Glutamatergic neuron (in vitro differentiated cells): Measurements from ENCODE around the gene GALNT2. TPM values are rescaled to one million over a fixed set of nuclear protein-coding genes. Genes with fewer than 3 reads are reported as not detected.

Experiments
- DNase-seq: peaks from one replicate; pipeline ENCODE4 v3.0.0; 2022
- H3K27ac Mint-ChIP-seq: one replicate; pipeline ENCODE4 v1.8.0; 2020; ENCODE audit warnings: mild to moderate bottlenecking, mixed read lengths, inconsistent platforms; ENCODE audit not compliant: unreplicated experiment
- H3K27me3 Mint-ChIP-seq: one replicate; pipeline ENCODE4 v1.8.0; 2020; ENCODE audit warnings: mild to moderate bottlenecking, moderate library complexity, mixed read lengths, inconsistent platforms; ENCODE audit not compliant: unreplicated experiment
- H3K36me3 Mint-ChIP-seq: one replicate; pipeline ENCODE4 v1.8.0; 2020; ENCODE audit warnings: mild to moderate bottlenecking, mixed read lengths, inconsistent platforms; ENCODE audit not compliant: unreplicated experiment
- H3K4me1 Mint-ChIP-seq: one replicate; pipeline ENCODE4 v1.8.0; 2020; ENCODE audit warnings: mild to moderate bottlenecking, low read depth, mixed read lengths, inconsistent platforms; ENCODE audit not compliant: unreplicated experiment
- H3K4me3 Mint-ChIP-seq: one replicate; pipeline ENCODE4 v1.8.0; 2020; ENCODE audit warnings: mild to moderate bottlenecking, mixed read lengths, inconsistent platforms; ENCODE audit not compliant: unreplicated experiment
- H3K9me3 Mint-ChIP-seq: one replicate; pipeline ENCODE4 v1.8.0; 2020; ENCODE audit warnings: mild to moderate bottlenecking, moderate library complexity, mixed read lengths, inconsistent platforms; ENCODE audit not compliant: unreplicated experiment
- total RNA-seq: library from RNA; stranded (reverse); fragmentation: NEBNext Ultra II Directional; extraction: Animal tissue kit (Norgen Biotek cat#: 25700); gene quantifications from one replicate; pipeline ENCODE4 v1.2.1, GENCODE V29; 2021; ENCODE audit not compliant: unreplicated experiment
- TF ChIP-seq, protein P1 (sequence below): fragments of 200-600 bp; sonication (generic); IDR thresholded peaks from one replicate; pipeline ENCODE4 v1.5.0; 2021; ENCODE audit not compliant: partially characterized antibody, unreplicated experiment

Gene GALNT2
- total RNA-seq, 1 donor from 2014 or later: 35.2 TPM

DNA sequence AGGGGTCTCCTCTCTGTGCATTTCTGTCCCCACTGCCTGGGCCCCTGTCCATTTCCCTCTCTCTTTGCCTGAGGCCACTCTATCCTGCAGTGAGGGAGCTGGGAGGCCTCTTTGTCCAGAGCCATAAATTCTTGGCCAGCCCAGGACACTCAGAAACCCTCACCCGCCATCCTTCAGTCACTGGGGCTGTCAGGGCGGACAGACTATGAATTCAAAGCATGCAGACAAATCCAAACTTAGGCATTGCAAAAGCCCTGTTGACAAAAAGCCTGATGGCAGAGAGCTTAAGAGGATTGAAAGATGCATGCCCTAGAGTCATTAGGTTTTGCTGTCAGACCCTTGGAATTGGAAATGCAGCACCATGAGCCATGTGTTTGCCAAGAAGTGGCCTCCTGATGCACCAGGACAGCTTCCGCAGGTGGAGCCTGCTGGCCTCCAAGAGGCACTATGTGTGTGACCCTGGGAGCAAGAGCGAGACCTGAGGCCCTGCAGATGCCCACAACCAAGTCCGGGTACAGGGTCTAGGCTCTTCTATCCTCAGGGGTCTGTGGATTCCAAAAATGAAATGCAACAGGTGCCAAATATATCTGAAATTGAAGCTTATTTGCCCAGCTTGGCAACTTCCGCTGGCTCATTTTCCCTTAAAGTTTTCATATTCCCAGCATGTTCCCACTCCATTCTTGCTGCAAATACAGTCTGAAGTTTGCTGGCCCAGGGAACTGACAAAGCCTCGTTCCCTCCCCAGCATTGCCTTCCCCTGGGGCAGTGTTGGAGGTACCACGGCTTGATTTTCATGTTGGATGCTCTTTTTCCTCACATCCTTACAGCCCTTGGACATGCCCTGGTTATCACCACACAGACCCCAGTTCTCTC, 181.2 kb downstream of the GALNT2 start:
- H3K27ac Mint-ChIP-seq: no peak overlapping the region
- DNase-seq: no peak
- H3K36me3 Mint-ChIP-seq: peaks cover 4% of the 10 kb centered on the region
- peaks cover 4% of the 10 kb centered on the region for H3K9me3 Mint-ChIP-seq
- no peaks in the 10 kb centered on the region for H3K4me1 Mint-ChIP-seq
- no peak overlapping the region for H3K4me3 Mint-ChIP-seq
- H3K27me3 Mint-ChIP-seq: peaks cover 9% of the 10 kb centered on the region
- TF ChIP-seq, protein P1, sequence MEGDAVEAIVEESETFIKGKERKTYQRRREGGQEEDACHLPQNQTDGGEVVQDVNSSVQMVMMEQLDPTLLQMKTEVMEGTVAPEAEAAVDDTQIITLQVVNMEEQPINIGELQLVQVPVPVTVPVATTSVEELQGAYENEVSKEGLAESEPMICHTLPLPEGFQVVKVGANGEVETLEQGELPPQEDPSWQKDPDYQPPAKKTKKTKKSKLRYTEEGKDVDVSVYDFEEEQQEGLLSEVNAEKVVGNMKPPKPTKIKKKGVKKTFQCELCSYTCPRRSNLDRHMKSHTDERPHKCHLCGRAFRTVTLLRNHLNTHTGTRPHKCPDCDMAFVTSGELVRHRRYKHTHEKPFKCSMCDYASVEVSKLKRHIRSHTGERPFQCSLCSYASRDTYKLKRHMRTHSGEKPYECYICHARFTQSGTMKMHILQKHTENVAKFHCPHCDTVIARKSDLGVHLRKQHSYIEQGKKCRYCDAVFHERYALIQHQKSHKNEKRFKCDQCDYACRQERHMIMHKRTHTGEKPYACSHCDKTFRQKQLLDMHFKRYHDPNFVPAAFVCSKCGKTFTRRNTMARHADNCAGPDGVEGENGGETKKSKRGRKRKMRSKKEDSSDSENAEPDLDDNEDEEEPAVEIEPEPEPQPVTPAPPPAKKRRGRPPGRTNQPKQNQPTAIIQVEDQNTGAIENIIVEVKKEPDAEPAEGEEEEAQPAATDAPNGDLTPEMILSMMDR: no peak

DNA sequence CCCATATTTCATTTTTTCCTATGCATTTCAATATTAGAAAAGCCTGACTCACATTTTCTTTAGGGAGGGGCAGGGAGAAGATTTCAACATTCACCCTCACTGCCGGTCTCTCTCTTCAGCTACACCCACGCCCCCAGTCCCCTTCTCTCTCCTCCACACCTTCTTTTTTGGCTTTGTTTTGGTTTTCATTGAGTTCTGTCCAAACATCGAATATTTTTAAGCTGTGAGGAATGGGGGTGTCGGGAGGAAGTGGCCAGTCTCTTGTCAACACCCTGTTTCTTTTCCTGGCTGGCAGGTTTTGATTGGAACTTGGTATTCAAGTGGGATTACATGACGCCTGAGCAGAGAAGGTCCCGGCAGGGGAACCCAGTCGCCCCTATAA, 181.8 kb downstream of the GALNT2 start:
- H3K9me3 Mint-ChIP-seq: peaks cover 4% of the 10 kb centered on the region
- no peak overlapping the region for H3K4me3 Mint-ChIP-seq
- H3K36me3 Mint-ChIP-seq: peaks cover 4% of the 10 kb centered on the region
- DNase-seq: no peak
- peaks cover 9% of the 10 kb centered on the region for H3K27me3 Mint-ChIP-seq
- TF ChIP-seq, protein P1: no peak
- no peak overlapping the region for H3K27ac Mint-ChIP-seq
- H3K4me1 Mint-ChIP-seq: no peaks in the 10 kb centered on the region

DNA sequence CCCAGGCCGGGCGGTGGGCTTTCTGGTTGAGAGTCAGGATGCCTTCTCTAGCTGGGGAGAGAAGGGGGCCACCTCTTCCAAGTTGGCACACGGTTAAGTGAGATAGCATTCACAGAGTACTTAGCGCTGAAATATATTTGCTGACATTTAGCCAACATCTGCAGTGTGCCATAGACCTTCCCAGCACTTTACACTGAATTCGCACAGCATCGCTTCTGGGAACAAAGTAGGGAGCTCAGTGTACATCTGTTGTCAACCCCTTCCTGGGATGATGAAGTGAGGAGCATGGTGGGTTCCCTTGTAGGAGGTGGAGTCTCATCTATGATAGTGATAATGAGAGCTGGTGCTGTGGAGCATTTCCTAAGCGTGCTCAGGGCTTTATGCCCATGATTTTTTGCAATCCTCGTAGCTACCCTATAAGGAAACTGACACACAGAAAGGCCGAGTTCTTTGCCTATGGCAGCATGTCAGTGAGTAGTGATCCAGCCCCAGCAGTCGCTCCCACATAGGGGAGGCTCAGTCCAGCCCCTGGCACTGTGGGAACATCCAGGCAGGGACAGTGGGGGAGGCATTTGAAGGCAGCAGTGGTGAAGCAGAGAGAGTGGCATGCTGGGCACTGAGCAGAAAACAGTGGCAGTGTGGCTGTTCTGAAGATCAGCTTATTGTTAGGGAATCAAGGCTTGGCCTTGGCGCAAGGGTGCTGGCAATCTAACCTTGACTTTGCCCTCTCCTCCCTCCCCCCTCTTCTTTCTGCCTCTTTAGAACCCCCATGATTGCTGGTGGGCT, 182.8 kb downstream of the GALNT2 start:
- DNase-seq: no peak
- TF ChIP-seq, protein P1: no peak
- Mint-ChIP-seq H3K4me3 (no peak overlapping the region), H3K9me3 (peaks cover 4% of the 10 kb centered on the region), H3K36me3 (peaks cover 10% of the 10 kb centered on the region), H3K4me1 (no peaks in the 10 kb centered on the region), H3K27me3 (peaks cover 6% of the 10 kb centered on the region), H3K27ac (no peak overlapping the region)

DNA sequence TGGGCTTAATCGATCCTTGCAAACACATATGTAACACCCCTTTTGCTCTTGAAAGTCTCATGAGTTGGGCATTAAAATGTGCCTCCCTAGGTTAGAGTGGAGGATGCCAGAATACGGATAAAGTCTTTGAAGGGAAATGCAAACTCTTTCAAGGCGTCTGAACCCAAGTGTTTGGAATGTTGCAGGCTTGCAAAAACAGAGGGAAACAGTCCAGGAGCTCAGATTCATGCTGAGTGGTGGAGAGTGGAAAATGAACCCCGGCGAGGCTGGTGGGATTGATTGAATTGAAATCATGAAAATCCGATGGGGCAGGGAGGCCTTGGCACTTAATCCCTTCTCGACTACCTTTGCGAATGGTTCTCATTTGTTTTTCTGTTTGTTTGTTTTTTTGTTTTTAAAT, 183.6 kb downstream of the GALNT2 start:
- no peak for DNase-seq
- Mint-ChIP-seq H3K9me3 (peaks cover 4% of the 10 kb centered on the region), H3K36me3 (peaks cover 13% of the 10 kb centered on the region), H3K4me3 (no peak overlapping the region), H3K4me1 (no peaks in the 10 kb centered on the region), H3K27me3 (peaks cover 4% of the 10 kb centered on the region), H3K27ac (no peak overlapping the region)
- TF ChIP-seq, protein P1: no peak
